HK-2 (cell line): ENCODE results near the gene CFD.
A peak's percentile ranks its signal among the peaks of the same experiment; 100 is the strongest.
"Not testable (repeated sequence)": the region's sequence is repeated elsewhere in the genome, so short reads cannot be mapped to it uniquely, and the experiment has no call there.

Source experiments
- DNase-seq: peaks from one replicate; pipeline ENCODE4 v3.0.0-alpha.2; 2018; ENCODE audit not compliant: unreplicated experiment

The CFD gene

DNA sequence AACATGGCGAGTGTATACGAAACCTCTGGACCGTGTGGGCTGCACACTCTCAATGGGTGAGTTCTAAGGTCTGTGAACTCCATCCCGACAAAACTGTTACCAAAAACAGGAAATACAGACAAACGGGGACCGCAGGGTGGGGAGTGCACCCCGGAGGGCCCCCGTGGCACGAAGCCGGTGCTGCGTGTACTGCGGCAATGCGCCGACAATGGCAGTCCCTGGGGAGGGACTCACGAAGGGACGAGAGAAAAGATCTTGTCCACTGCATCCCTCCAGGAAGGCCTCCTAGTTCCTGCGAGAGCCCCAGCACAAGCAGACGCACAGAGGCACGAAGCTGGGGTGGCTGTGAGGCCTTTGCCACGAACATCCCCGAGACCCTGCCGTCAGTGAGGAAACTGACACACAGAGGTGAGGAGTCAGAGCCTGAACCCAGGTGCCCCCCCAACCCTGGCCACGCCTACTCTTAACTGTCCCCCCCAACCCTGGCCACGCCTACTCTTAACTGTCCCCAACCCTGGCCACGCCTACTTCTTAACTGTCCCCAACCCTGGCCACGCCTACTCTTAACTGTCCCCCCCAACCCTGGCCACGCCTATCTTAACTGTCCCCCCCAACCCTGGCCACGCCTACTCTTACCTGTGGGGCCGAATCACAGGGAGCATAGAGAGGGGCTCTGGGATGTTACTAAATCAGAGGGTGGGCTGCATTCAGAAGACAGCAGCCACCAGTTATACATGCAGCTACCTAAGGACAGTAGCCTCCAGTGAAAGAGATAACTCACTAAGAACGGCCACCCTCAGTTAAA is 29.3 kb downstream of the CFD start:
- DNase-seq, result no peak

DNA sequence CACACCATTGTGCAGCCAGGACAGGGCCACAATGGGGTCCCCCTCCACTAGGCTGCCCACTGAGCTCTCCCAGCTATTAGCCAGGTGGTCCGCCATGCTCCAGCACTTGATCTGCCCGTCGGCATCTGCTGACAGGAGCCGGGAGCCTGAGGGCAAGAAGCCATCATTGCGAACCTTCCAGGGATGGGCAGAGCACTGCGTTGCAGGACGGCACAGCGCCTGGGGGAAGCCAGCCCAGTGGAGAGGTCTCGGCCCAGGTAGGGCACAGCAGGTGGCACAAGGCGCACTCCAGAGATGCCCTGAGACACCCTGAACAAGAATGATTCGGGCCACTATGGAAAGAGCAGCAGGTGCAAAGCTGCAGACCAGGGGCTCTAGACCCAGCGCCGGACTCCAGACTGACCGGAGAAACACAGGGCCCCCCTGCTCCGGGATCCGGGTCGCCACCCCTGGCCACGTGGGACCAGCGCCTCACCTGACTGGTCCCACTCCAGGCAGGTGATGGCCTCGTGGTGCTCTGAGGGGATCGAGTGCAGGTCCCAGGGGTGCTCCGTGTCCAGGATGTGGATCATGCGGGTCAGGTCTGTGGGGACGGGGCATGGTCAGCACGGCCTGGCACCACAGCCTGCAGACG is 30.3 kb downstream of the CFD start:
- no peak for DNase-seq

DNA sequence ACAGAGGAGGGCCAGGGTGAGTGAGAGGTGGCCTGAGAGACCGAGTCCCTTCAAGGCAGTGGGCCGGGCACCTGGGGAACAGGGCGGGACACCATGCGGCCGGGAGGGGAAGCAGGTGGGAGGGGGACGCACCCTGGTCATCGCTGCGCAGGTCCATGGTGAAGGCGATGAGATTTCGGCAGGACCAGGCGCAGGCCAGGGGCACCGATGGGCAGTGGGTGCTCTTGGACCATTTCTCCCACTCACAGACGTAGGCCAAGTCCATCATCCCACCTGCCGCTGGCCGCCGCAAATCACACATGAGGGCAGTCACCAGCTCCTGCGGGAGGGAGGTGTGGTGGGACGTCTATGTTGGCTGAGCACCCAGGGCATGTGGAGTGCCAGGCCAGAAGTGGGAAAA is 31.4 kb downstream of the CFD start:
- no peak for DNase-seq

DNA sequence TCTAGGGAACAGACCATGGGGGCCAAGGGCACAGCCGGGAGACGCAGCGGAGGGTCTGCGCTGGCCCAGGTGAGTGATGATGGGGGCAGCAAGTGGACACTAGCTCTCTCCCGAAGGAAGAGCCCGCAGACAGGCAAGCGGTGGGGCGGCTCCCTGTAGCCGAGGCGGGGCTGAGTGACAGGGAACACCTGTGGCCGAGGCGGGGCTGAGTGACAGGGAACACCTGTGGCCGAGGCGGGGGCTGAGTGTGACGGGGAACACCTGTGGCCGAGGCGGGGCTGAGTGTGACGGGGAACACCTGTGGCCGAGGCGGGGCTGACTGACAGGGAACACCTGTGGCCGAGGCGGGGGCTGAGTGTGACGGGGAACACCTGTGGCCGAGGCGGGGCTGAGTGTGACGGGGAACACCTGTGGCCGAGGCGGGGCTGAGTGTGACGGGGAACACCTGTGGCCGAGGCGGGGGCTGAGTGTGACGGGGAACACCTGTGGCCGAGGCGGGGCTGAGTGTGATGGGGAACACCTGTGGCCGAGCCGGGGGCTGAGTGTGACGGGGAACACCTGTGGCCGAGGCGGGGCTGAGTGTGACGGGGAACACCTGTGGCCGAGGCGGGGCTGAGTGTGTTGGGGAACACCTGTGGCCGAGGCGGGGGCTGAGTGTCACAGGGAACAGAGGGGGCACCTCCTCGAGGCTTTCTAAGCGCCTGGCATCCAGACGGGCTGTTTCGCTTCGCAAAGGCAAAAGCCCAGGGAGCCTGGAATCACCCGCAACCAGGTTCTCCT is 32.1 kb downstream of the CFD start:
- DNase-seq, result not testable (repeated sequence)

DNA sequence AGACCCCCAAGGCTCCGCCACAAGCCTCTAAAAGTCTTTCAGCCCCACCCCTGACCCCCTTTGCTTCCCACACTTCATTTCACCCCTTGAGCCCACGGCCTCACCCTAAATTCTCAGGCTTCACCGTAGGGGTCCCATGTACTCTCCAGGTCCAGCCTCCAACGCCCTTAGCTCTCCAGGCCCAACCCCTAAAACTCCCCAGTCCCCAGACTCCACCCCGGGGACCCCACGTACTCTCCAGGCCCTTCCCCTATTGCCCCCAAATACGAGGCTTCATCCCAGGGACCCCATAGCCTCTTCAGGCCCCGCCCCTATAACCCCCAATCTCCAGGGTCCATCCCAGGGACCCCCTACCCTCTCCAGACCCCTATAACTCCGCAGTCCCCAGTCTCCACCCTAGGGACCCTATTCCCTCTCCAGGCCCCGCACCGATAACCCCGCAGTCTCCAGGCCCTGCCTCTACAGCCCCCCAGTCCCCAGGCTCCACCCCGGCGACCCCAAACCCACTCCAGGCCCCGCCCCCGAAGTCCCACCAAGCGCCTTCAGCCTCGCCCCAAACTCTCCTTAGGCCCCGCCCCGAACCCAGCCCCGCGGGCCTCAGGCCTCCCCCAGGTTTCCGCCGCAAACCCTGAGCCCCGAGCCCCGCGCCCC is 32.9 kb downstream of the CFD start:
- no peak for DNase-seq

DNA sequence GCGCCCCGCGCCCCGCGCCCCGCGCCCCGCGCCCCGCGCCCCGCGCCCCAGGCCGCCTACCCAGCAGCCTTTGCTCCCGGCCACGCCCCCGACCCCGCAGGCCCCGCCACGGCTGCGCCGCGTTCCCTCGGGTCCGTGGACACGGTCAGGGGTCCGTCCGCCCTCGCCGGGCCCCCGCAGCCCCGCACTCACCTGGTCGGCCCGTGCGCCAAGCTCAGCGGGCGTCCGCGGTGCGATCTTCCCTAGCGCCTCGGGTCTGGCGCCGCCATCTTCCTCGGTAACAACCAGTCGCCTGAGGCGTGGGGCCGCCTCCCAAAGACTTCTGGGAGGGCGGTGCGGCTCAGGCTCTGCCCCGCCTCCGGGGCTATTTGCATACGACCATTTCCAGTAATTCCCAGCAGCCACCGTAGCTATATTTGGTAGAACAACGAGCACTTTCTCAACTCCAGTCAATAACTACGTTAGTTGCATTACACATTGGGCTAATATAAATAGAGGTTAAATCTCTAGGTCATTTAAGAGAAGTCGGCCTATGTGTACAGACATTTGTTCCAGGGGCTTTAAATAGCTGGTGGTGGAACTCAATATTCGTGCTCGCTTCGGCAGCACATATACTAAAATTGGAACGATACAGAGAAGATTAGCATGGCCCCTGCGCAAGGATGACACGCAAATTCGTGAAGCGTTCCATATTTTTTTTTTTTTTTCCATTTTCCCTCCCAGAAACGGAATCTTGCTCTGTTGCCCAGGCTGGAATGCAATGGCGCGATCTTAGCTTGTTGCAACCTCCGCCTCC is 33.6 kb downstream of the CFD start, which contains the start of the genes MED16 and RNU6-9:
TSS of gene MED16 (minus strand) at position 294 of the 796 bp plus-strand sequence. CDS start 2,056 bp downstream, outside the sequence.
TSS of gene RNU6-9 (plus strand) at position 591 of the 796 bp plus-strand sequence.
- DNase-seq, result peak; percentile 87

DNA sequence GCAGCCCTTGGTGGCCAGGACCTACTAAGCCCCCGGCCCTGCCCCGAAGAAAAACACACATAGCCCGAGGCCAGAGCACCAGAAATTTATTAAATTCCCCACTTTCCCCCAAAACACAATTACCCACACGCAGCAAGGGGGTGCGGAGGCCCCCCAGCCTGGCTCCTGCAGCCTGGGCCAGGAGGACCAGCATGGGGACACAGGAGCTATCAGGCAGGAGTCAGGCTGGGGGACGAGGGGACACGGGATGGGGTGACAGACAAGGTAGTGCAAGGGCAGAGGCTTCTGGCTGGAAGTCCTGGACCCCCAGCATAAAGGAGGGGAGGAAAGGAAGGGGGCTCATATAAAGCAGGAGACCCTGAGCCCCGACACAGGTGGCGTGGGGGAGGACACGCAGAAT is 37.0 kb downstream of the CFD start:
- no peak for DNase-seq

DNA sequence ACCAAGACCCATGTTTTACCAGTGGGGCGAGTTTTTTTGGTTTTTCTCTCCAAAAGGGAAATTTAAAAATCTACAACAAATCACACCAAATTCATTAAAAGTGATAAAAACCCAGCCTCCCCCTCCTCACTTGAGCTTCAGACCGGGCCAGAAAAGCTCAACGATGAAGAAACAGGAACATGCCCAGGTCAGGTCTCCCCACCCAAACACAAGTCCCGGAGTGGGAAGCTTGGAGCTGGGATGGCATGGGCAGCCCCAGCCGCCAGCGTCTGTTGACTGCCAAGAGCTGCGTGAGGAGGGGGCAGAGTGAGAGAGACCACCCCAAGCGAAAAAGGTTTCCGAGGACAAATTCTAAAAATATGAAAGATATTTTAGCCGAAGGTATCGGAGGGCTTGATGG is 37.5 kb downstream of the CFD start:
- DNase-seq, result no peak

DNA sequence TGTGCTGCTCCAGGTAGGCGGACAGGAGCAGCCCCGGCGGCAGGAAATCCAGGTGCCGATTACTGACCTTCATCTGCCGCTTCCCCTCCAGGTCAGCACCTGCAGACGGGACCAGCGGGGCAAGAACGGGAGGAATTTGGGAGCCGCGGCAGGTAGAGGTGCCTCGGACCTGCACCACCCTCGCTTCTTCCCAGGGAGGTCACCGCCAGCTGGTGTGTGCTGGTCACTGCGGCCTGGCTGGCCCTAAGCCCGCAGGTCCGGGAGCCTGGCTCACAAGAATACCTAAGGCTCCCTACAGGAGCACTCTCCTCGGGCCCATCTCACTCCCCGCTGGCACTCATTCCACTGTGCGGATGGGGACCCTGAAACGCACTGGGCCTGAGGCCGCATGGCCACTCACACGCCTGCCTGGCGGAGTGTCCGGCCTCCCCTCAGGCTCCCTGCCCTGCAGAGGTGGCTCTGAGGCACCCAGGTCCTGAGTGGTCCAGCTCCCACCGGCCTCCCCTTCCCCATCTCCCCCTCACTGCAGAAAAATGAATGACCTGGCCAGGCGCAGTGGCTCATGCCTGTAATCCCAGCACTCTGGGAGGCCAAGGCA is 38.1 kb downstream of the CFD start:
- no peak for DNase-seq

DNA sequence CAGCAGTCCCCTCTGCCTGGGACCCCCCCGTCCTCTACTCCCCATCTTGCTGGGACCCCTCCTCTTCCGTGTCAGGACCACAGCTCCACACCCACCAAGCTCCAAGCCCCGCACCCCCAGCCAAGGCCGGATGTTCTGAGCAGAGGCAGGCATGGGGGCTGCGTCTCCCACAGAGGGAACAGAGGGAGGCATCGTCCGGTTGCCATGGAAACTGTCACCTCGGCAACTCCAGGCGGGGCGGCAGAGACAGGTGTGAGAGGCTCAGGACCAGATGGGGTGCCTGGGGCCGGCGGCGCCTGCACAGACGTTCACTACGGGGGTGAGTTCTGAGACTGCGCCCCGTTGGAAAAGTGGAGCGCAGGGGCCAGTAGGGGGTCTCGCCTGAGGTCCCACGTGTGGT is 39.2 kb downstream of the CFD start:
- DNase-seq, result no peak

DNA sequence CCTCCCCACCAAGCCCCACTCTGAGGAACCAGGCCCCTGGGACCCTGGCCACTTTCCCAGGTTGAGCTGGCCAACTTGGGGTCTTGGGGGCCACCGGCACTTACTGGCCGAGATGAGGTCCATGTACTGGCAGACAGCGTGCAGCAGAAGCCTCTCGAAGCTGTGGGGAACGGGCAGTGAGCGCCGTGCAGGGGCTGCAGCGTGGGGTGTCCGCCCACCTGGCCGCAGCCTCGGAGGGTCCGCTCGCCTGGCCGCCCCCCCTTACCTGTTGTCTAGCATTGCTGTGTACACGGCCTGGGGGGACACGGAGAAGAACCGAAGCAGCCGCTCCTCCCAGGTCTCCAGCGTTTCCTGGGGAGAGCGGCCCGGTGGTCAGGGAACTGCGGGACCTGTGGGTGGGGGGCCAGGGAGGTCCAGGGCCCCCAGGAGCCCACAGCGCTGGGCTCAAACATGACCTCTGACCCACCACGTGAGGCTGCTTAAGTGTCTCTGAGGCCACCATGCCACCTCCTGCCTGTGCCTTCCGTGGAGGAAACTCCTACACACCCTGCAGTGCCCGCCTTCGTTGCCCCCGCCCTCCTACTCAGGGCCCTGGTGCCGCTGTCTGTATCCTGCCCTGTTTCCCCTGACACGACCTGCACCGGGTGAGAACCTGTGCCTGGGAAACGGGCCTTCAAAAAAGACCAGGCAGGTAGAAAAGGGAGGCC is 40.0 kb downstream of the CFD start:
- DNase-seq, result no peak

DNA sequence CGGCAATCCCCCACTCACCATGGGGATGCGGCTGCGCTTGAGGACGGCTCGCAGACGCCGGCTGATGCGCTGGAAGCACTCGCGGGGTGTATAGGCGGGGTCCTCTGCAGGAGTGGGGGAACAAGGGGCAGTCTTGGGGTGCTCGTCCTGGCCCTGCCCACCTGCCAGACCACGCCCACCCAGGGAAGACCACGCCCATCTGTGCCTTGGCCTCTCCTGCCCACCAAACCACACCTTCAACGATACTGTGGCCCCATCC is 40.5 kb downstream of the CFD start:
- no peak for DNase-seq

DNA sequence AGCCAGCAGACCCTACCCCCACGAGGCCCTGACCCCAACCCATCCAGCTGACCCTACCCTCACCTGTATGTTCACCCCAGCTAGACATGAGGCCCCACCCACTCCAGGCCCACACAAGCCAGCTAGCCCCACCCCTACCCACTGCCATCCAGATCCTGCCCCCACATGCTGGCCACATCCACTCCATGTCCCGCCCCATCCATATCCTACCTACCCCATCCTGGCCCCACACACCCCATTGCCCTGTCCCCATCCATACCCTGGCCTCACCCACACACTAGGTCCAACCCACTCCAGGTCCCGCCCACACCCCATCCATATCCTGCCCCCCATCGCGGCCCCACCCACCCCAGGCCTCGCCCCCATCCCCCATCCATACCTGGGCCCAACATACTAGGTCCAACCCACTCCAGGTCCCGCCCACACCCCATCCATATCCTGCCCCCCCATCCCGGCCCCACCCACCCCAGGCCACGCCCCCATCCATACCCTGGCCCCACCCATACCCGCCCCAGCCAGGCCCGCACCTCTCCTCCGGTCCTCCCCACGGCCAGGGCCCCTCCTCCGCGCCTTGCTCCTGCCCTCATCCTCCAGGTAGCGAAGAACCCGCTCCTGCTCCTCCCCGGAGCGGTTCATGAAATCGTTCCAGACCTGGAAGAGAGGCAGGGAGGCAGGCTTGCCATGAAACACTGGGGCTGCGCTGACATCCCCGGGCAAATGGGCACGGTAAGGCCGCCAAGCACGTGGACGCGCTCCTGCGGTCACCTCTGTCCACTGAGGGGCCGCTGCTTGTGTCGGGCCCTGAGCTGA is 41.0 kb downstream of the CFD start:
- DNase-seq, result no peak

DNA sequence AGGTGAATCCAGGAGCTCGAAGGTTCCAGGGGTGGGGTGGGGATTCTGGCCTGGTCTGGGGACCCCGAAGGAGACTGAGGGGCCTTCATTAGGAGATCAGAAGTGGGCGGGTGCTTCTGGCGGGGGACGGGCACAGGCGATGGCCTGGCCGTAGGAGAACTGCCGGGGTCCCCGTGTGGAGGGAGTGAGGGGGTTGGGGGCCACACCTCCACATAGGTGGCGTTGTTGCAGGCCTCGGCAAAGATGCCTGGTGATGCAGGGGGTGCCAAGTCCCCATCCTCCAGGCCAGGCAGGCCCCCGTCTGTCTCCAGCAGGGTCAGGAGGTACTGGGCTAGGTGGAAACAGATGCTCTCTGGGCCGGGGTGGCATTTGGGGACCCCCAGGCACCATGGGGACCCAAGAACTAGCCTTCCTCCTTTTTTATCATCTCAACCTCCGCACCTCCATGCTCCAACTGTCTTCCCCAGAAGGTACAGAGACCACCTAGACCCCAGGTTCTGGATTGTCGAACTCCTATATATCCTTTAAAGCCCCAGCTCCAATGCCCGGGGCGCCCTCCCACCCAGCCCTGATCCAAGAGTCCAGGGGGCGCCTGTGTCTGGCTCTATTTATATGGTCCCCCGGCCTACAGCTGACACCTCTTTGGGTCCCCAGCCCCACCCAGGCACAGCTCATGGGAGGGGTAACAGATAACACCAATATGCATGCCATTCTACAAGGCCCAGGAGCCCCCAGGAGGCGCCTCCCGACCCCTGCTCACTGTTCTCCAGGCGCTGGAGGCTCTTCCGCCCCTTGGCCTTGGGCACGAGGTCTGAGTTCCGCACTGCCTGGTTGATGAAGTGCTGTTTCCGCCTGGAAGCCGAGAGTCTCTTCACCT is 42.0 kb downstream of the CFD start:
- DNase-seq, result no peak

DNA sequence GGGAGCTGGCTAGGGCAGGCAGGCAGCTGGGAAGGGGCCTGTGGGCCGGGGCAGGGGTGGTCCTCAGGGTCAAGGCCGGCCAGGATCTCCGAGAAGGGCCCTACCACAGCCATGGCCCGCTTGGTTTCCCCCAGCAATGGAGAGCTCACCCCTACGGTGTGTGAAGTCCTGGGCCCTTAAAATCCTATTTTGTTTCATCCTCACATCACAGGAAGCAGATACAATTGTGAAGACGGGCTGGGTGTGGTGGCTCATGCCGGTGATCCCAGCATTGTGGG is 42.6 kb downstream of the CFD start:
- DNase-seq, result no peak

DNA sequence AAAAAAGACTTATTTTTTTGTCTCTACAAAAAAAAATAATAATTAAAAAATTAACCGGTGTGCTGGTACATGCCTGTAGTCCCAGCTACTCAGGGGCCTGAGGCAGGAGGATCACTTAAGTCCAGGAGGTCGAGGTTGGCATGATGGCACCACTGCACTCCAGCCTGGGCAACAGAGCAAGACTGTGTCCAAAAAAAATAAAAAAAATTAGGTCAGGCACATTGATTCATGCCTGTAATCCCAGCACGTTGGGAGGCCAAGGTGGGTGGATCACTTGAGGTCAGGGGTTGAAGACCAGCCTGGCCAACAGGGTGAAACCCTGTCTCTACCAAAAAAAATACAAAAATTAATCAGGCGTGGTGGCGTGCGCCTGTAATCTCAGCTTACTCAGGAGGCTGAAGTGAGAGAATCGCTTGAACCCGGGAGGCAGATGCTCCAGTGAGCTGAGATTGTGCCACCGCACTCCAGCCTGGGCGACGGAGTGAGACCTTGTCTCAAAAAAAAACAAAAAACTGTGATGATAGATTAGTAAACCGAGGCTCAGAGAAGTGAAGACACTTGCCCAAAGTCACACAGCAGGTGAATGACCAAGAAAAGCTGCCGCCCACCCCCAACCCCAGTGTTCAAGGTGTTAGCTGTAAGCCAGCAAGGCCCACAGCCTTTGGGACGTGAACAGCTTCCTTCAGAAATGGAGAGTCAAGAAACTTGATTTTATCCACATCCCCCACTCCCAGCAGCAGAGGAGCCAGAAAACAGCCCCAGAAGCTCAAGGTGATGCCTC is 43.2 kb downstream of the CFD start:
- DNase-seq, result no peak

DNA sequence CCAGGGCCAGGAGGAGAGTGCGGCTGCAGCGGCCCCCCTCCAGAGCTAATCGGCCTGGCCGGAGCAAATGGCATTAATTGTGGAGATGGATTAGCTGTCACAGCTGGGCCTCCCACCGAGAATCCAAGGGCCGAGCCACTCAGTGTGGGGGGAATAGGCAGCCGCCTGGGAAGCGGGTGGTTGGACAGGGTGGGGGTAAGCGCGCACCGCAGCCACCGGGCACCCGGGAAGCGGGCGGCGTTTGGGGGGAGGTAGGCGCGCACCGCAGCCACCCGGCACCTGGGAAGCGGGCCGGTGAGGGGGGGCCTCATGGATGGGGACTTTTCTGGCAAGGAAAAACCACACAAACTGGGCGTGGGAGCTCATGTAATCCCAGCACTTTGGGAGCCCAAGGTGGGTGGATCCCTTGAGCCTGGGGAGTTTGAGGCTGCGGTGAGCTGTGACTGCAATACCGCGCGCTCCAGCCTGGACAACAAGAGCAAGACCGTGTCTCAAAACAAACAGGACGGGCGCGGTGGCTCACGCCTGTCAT is 43.9 kb downstream of the CFD start:
- DNase-seq, result no peak

DNA sequence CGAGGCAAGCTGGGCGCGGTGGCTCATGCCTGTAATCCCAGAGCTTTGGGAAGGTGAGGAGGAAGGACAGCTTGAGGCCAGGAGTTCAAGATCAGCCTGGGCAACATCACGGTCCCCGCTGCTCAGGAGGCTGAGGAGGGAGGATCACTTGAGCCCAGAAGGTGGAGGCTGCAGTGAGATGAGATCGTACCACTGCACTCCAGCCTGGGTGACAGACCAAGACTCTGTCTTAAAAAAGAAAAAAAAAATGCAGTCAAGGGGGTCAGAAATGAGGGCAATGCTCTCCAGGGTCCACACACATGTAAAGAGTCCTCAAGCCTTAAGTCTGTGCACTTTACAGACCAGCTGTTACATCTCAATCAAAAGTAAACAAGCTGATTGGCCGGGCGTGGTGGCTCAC is 45.1 kb downstream of the CFD start:
- no peak for DNase-seq
